Stimulated activated naive CD4-positive, alpha-beta T cell (primary cell): ENCODE data around the gene CSF2.

ENCODE experiments used
- DNase-seq, 6 experiments: peaks; one replicate each; lab custom pipeline; 2025; lab: John Stamatoyannopoulos, UW

The CSF2 gene

GRCh38 chr5:132055441-132055807 is 18.2 kb upstream of the CSF2 start:
- DNase-seq: no peak

DNA sequence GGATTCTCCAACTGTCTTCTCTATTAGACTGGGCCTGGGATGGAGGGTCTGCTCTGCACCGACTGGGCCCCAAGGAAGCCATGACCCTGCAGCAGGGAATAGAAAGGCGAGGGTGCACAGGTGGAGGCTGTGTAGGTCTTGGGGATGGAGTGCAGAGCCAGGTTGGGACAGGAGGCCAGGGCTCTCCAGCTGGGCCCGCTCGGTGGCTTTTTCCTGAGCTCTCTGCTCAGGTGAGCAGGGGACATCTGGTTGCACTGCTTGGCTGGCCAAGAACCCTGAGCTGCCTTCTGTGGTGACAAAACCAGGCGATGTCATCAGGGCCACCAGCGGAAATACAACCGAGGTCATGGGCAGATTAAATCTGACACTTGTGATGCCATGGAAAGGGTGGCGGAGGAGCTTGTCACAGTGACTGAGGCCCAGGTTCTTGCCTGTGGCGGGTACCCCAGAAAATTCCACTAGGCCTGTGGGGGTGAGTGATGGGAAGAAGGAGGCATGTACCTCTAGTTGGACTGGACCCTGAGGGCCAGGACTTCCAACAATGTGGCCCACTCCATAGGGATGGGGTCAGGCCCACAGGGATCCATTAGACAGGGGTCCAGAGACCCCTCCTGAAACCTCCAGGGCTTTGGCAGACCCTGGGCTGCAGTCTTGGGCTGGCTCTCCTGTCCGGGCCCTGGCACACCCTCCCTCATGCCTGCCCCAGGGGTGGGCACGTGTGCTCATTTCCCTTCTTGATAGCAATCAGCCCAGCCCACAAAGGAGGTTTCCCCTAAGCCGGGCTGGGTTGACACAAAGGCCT is 17.6 kb upstream of the CSF2 start:
- DNase-seq: no peak

DNA sequence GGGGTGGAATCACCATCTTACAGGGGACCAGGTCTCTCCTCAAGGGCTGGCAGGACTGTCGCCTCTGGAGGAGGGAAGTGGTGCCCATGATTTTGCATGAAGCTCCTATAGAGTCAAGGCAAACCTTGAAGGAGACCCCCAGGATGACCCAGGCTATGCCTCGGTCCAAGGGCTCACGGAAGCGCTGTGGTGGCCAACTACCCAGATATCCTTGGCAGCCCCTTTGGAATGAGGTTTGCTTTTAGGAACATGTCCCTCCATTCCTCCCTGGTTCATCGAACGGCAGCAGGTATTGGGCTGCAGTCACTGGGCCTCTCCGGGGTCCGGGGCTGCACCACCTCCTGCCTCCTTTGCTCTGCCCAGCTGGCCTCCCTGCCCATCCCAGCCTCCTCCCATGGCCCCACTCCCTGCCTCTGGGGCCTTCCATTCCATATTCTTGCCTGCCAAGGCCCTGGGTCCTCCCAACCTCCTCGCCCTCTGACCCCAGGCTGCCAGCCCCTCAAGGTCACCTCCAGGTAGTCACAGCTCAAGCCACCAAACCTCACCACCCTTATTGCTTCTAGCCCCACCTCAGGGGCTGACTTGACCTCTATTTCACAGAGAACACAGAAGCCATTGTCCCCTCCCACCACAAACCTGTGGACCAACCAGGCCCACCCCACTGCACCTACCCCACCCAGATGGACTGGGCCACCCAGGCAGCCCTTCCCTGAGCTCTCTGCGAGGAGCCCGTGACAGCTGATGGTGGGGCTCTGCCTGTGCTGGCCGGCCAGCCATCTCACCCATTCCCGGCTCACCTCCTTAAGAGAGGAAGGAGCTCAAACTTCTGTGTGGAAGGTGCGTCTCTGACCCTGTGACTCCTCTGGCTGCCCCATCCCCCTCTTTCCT is 16.7 kb upstream of the CSF2 start:
- DNase-seq: no peak

- DNase-seq: no peak
These were observed 15.9 kb upstream of the CSF2 start for GRCh38 chr5:132057498-132058255.

GRCh38 chr5:132058646-132059042 is 14.9 kb upstream of the CSF2 start:
- no peak for DNase-seq

- no peak for DNase-seq
These were observed 14.4 kb upstream of the CSF2 start for GRCh38 chr5:132059043-132059695.

DNA sequence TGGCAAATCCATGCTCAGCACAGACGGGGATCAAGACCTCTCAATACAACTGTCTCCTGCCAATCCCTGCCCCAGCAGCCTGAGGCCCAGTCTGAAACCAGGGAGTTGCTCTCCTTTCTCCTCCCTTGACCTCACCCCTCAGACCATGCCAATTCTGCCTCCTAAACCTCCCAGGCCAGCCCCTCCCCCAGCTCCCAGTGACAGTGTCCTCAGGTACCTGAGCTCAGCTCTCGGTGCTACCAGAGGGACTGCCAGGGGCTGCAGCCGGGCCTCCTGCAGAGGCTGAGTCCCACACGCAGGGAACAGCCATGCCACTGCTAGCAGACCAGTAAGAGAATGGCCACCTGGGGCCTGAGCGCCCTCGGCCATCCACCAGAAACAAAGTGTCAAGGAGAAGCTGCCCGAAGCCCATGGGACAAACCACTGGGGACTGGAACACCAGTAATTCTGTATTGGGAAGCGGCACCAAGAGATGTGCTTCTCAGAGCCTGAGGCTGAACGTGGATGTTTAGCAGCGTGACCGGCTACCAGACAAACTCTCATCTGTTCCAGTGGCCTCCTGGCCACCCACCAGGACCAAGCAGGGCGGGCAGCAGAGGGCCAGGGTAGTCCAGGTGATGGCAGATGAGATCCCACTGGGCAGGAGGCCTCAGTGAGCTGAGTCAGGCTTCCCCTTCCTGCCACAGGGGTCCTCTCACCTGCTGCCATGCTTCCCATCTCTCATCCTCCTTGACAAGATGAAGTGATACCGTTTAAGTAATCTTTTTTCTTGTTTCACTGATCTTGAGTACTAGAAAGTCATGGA is 13.7 kb upstream of the CSF2 start:
- DNase-seq: no peak

GRCh38 chr5:132060501-132061161 is 13.0 kb upstream of the CSF2 start, which contains the start of gene IL3:
Gene IL3, plus strand, starts transcription at chr5:132060655. Its CDS starts 52 bp downstream, at chr5:132060707.
- no peak for DNase-seq

- DNase-seq: peak; percentile 45 to 77 (median 62)
These were observed 10.3 kb upstream of the CSF2 start for GRCh38 chr5:132063090-132063911.

DNA sequence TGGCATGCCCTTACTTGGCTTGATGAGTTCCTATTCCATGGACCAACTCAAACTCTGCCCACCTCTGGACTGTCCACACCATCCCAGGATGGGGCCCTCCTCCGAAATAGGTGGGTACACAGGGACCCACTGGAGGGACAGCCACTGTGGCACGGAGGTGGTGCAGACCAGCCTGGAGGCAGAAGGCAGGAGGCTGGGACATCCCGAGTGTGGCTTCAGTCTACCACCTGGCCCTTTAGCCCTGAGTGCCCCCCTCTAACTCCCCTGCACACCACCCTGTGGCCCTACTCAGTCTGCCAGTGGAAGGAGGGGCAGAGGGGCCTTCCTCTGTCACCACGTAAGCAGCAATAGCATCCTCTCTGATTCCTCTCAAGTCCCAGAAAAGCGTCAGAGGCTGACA is 9.4 kb upstream of the CSF2 start:
- DNase-seq: no peak

DNA sequence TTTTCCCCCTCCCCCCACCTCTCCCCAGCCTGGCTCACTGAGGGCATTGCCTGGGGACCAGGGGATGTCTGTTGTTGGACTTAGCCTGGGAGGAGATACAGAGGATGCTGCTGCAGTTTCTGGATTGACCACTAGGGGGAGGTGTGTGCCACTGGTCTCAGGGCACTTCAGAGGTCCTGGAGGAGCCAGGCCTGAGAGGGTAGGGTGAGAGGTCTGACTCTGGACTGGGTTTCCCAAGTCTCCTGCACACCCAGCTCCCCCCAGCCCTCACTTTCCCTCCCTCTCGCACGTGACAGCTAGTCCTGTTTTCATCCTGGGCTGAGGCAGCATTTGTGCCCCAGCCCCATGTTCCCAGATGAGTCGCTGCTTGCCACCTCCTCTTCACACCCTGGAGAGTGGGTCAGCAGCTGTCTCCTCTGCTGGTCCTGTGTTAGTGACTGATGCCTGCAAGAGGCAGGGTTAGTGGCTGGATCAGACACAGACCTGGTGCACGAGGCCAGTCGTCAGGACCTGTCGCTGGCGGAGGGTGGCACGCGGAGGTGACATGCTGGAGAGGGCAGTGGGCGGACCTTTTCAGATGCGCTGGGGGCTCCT is 8.8 kb upstream of the CSF2 start:
- DNase-seq: peak; percentile 19 to 74 (median 54)

DNA sequence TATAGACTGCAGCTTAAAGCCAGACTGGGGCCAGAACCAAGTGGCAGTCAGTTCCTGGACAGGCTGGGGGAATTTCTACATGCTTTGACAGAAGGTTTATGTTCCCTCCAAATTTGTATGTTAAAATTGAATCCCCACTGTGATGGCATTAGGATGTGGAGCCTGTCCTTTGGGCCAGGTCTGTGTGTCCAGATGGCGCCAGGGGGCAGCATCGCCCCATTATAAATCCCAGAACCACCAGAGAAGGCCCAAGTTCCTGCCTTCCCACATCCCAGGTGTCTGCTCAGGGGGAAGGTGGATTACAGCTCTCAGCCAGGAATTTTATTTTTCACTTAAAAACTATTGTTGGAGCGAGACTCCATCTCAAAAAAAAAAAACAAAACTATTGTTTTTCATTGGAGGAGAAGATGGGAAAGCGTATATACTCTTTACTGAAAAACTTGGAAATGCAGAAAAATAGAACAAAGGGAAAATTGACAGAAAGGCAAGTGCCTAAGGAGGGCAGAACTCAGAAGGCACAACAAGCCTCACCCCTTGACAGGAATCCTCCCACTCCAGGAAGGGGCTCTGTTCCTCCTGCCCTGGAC is 8.1 kb upstream of the CSF2 start:
- DNase-seq: peak in 1 of 6 experiments; percentile 28

GRCh38 chr5:132065951-132066701 is 7.5 kb upstream of the CSF2 start:
- no peak for DNase-seq

DNA sequence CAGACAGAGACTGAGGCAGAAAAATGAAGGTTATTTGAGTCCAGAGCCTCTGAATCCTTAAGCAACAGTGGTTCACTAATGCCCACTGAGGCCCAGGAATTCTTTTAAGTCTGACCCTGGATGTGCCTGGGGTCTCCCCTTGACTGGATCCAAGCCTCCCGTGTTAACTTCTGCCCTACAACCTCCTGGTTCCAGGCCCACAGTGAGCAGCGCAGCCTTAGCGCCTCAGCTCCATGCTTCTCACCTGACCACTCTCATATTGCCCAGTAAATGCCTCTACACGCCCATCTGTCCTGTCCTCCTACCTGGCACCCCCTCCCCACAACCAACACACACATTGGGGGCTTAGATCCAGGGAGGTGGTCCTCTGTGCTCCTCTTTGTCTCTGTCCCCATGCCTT is 6.7 kb upstream of the CSF2 start:
- DNase-seq: no peak

- no peak for DNase-seq
These were observed 6.1 kb upstream of the CSF2 start for GRCh38 chr5:132067451-132067850.

DNA sequence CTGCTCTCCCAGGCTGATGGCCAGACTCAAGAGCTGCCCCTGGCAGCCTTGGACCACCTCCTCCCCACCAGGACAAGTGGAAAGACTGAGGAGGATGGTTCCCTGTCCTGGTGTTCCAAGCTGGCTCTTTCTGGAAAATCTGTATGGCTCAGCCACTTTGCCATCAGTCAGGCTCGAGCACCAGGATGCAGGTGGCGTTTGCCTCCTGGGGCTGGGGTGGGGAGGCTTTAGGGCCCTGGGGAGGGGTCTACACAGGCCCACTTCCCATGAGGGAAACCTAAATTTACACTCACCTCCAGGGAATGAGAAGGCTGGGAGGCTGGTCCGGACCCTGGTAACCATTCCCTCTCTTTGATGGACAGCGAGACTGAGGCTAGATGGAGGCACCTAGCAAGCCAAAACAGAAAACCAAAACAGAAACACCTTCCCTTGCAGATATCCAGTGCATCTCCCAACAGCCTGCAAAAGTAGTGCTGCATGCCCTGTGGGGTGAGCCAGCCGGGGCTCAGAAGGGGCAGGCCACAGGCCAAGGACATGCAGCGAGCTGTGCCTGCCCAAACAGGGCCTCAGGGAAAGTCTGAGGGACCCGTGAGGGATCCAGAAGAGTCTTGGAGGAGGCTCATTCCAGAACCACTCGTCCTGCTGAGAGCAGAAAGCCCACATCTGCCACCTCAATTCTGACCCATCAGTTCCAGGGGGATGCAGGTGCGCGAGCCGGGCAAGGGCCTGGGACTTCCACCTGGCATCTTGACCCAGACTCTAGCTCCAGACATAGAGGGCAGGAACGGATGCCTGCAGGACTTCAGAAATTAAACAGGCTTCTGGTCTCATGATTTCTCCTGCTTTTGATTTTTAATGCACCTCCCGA is 5.4 kb upstream of the CSF2 start:
- DNase-seq: no peak

DNA sequence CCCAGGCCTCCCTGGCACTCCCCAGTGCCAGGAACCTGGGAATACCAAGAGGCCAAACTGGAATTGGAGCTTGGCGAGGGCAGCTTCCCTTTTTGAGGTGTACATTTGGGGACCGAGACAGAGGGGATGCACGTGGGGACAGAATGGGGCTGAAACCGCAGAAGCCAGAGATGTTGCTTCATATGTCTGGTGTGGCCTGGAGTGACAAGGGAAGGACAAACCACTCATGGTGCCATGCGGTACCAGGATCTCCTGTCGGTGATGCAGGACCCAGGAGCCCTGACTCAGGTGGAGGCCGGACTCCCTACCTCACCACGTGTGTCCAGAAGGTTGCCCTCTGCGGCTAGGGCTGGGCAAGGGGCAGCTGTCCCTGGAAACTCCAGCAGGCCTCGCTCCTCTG is 4.0 kb upstream of the CSF2 start:
- DNase-seq: no peak
